GM19467 (cell line): ENCODE data around the gene NSMF.

Experiments
- ATAC-seq: cut with Tn5 transposase; IDR thresholded peaks from one replicate; pipeline ENCODE4 v1.9.1; 2021; ENCODE audit warnings: mild to moderate bottlenecking, moderate library complexity; ENCODE audit not compliant: unreplicated experiment

The NSMF gene

DNA sequence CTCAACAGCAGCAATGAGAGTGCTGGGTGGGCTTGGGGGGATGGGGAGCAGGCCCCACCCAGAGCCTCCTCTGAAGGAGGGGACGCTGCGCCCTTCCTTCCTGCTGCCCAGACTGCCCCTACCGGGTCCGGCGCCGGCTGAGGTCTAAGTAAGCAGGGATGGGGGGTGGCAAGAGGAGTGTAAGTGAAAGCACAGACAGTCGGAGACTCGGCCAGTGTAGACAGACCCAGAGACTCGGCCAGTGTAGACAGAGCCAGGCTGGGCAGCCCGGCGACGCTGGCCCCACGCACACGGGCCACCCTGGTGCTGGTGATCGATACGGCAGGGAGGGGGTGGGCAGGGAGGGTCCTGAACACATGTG lies 10.6 kb downstream of the NSMF start:
- ATAC-seq: no peak

DNA sequence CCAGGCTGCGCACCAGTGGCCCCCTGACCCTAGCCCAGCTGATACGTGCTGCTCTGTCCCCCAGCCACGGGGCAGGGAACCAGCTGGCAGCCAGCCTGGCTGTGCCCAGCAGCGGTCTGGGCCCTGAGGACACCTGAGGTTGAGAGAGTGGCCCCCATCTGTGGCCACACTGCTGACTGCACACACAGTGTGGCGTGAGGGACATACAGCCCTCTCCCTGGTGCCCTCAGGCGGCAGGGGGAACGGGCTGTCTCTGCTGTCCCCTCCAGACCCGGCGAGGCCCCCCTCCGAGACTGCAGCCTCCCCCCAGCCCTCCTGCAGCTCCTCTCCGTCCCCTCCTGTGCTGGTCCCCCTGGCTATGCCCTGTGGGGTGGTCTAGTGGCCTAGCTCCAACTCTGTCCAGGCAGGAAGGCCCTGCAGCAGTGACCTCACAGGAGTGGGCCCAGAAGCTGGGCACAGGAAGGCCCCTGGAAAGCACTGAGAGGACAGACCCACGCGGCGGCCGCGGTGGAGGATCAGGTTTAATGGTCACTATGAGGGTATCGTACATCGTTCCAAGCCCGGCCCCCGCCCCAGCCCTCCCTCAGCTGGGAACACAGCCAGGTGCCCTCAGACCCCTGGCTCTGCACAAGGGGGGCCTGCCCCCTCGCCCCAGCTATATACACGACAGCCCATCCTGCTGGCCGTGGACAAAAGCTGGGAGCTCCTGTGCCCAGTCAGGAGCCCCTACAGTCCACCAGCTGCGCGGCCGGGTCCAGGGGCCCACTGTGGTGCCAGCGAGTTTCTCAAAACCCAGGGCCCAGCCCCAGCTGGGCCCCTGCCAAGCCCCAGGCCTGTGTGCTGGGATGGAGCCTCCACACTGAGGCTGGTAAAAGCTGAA lies 11.2 kb downstream of the NSMF start:
- ATAC-seq: no peak

DNA sequence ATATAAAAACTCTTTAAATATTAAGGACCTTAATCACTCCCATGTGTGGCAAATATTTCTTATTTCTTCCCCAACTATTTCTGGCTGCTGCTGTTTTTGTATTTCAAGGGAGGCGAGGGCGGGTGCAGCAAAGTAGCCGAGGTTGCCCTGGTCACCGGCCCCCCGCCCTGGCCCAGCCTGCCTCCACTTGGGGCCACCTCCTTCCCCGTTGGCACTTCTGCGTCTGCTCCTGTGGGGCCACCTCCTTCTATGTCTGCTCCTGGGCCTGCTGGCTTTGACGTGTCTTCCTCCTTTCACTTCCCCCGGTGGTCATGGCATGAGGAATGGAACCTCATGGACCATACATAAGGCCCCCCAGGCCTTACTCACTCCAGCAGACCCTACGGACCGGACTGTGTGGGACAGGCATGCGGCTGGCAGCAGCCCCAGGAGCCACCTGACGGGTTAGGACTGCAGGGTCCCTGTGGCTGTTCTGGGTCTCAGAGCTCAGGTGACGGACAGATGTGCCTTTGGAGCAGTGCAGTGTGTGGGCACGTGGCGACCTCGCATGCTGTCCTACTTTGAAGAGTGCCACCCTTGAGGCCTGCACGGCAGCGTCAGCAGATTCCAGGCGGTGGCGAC lies 12.2 kb downstream of the NSMF start:
- ATAC-seq: no peak

DNA sequence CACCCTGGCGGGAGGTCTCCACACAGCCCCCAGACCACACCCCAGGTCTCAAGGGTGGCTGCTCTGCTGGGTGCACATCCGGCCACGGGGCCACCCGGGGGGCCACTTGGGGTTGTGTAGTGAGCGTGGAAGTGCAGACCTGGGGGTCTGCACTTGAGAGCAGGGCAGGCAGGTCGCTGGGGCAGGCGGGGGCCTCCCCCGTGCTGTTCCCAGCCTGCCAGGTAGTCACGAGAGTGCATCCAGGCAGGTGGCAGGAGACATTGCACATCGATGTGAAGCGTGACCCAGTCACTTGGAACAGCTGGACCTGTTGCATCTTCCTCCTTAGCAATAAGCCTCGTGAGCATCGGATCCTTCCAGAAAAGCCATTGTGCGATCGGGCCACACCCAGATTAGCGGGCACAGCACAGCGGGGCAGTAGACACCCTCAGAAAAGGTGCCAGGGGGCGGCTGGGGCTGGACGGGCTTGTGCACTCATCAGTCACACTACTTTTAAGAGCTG lies 13.2 kb downstream of the NSMF start:
- no peak for ATAC-seq

DNA sequence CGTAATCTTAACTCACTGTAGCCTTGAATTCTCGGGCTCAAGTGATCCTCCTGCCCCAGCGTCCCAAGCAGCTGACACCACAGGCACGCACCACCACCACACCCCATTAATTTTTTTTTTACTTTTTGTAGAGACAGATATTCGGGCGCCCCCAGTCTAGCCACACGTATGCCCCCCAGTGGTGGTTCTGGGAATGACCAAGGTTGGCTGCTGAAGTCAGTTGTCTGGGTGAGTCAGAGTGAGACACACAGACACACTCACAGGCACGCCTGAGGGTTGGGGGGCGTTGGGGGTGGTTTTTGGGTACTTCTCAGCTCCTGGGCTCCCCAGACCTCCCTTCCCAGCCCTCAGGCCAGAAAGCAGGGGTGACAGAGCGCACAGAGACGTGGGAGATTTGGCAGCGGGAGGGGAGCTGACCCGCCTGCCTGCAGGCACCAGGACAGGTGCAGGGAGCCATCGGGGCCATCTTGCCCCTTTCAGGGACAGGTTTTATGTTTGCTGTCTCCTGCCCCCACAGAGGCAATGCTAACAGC lies 13.8 kb downstream of the NSMF start:
- no peak for ATAC-seq

DNA sequence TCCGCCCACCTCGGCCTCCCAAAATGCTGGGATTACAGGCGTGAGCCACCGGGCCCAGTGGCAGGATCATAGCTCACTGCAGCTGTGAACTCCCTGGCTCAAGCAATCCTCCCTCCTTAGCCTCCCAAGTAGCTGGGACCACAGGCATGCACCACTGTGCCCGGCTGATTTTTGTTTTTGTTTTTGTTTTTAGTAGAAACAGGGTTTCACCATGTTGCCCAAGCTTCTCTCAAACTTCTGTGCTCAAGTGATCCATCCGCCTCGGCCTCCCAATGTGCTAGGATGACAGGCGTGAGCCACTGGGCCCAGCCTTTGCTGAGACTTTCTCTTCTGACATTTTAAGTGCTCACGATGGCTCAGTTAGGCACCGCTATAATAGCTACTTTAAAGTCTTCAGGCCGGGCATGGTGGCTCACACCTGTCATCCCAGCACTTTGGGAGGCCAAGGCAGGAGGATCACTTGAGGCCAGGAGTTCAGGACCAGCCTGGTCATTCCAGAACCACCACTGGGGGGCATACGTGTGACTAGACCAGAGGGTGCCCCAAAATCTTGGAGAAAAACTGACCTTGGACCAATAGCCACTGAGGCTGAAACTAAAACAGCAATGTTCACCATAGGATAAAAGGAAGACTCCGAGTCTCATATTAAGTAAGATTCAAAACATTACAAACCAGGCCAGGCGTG lies 14.9 kb downstream of the NSMF start:
- ATAC-seq: no peak

DNA sequence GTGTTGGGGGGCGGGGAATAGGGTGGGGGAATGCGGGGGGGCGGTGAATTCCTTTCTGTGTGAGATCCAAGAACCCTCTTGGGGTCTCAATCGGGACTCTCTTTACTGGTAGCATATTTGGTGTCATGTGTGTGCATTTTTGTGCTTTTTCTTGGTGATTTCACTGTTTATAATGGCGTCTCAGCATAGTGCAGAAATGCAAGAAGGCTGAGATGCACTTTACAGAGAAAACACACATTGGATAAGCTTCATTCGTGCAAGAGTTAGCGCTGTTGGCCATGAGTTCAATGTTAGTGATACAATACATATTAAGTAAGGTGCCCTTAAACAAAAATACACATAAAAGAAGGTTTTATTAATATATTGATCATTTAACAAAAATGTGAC lies 17.2 kb downstream of the NSMF start:
- no peak for ATAC-seq

DNA sequence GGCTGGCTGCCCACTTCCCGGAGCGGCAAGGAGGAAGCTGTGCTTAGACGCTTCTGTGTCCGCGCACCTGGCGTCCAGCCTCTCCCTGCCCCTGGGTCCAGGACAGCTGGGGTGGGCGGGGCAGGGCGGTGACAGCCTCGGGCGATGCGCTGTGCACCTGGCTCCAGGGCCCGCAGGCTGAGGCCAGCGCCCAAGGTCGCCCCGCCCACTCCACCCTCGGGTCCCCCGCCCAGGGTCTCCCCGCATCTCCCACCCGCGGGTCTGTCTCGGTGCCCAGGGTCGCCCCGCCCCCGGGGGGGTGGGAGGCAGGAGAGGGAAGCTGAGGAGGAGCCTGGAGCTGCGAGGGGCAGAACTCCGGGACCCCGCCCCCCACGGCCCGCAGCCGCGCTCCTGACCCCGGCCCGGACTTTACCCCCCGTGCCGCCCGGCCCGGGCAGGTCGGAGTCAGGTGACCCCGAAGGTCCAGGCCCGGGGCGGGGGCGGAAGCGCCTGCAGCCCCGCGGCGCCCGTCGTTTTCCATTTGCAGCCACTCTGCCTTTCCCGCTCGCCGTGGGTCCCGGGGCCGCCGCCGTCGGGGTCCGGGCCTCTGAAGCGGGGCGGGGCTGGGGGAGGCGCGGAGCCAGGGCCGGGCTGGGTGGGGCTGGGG lies 17.7 kb downstream of the NSMF start, which contains the start of gene ENTPD8:
Gene ENTPD8 (minus strand): TSS at position 69 of the 646 bp plus-strand sequence. CDS start 3,072 bp downstream, outside the sequence.
- ATAC-seq: no peak

DNA sequence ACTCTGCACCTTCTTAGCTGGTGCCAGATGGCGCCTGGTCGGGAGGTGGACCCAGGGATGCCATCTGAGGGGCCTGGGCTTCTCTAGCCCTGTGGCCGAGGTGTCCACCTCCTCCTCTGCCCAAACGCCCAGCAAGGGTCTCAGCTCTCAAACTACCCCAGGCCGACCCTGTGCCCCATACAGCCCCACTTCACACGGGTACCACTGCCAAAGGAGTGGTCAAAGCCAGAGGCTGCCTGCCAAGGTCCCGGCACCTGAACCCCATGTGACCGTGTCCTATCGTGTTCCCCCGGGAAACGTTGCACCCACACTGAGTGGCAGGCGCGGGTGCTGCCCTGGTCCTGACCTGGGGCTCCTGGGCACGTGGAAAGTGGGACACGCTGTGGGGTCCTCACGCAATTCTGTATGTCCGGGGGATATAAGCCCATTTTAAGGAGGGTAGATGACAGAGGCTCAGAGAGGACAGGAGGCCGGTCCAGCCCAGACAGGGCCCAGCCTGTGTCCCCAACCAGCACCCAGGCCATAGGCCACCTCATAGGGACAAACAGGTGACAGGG lies 19.9 kb downstream of the NSMF start:
- no peak for ATAC-seq

DNA sequence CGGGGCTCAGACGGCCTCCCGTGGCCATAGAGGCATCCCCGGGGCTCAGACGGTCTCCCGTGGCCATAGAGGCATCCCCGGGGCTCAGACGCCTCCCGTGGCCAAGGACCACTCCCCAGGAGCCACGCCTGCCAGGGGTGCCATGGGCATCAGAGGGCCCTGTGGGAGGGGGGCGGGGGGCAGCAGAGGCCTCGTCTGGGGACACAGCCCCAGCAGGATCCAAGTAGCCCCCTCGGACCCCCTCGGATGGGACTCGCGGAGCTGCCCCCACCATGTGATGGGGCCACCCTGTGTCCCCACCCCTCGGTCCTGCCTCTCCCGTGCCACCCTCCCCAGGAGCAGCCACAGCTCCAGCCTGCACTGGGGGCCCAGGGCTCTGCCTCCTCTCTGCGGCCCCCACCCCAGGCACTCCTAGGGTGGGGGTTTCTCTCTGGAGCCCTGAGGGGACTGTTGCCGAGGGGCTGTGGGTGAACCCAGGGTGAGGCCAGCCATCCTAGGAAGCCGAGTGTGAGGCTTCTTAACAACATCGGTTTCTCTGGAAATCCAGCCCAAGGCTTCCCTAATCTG lies 20.5 kb downstream of the NSMF start:
- ATAC-seq: no peak

DNA sequence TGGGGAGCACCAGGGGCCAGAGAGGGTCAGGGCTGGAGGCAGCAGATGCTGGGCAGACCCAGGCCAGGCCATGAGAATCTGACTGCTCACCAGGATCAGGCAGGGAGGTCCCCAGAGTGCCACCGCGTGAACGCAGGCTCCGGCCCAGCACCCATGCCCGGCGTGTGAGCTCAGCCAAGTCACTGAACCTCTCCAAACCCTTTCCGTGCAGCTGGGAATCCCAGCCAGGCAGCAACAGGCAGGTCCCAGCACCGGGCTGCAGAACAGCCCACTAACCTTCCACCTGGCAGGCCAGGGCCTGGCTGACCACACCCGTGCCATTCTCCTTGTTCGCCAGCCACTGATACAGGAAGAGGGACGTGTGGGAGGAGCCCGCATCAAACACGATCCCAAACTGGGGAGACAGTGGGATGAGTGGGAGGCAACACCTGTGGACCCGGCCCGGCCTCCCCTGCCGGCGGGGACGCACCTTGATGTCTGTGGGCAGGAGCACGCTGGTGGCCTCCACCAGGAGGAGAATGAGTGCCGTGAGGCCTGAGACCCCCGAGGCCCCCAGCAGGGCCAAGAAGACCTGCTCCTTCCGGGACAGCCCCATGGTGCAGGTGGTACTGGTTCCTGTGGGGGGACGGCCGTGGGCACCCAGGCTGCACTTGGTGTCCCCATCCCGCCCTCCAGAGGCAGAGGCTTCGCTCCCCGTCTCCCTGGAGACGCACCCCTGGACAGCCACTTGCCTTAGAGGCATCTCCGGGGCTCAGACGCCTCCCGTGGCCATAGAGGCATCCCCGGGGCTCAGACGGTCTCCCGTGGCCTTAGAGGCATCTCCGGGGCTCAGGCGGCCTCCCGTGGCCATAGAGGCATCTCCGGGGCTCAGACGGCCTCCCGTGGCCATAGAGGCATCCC lies 21.2 kb downstream of the NSMF start:
- ATAC-seq: no peak

DNA sequence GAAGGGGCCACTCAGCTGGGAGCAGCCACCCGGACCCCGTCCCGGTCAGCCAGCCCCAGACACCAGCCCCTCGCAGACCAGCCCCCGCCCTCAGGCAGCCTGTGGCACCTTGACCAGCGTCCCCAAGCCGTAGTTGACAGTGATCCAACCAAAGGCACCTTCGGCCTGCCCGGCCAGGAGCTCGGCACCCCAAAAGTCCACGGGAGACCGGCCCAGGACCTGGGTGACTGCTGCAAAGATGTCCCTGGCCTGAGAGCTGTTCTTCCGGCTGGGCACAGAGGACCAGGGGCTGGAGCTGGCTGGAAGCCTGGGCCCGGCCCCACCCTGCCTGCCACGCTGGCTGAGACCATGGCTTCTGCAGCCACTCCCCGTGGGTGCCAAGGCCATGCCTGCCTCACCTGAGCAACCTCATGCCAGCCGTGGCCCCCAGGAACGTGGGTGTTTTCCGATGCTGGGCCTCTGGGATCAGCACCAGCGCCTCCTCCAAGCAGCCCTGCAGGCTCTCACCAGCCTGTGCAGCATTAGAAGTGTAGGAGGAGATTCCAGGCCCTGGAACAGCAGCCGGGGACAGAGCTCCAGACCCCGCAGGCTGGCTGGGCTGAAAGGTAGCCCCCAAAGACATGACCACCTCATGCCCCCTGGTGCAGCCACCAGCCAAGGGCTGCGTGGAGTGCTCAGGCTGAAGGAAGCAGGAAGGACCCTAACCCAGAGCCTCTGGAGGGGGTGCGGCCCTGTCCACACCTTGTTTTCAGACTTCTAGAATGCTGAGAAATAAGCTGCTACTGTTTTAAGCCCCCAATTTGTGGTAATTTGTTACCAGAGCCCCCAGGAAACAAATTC lies 22.2 kb downstream of the NSMF start:
- no peak for ATAC-seq

DNA sequence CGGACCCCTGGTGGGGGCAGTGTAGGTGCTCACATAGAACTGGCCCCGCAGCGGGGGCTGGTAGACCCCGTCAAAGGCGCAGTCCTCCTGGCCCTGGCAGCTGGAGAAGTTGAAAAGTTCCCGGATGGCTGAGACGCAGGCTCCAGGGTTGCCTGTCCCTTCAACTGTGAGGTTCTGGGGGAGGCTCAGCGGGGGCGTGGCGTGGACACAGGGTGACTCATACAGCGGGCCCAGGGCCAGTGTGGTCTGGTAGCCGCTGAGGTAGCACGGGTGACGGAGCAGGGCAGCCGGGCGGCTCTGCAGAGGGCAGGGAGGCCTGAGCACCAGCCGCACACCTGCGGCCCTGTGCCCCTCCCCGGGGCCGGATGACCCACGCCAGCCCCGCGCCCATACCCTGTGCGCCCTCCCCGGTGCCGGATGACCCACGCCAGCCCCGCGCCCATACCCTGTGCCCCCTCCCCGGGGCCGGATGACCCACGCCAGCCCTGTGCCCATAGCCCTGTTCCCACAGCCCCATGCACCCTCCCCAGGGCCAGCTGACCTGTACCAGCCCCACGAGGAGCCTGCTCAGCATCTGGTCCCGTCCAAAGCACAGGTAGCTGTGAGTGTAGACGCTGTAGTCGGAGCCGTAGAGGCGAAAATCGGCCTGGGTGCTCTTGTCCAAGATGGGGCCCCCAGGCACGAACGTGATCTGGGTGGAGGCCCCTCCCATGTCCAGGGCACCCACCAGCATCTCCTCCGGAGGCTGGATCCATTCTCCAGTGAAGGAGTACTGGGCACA lies 23.0 kb downstream of the NSMF start:
- ATAC-seq: no peak

DNA sequence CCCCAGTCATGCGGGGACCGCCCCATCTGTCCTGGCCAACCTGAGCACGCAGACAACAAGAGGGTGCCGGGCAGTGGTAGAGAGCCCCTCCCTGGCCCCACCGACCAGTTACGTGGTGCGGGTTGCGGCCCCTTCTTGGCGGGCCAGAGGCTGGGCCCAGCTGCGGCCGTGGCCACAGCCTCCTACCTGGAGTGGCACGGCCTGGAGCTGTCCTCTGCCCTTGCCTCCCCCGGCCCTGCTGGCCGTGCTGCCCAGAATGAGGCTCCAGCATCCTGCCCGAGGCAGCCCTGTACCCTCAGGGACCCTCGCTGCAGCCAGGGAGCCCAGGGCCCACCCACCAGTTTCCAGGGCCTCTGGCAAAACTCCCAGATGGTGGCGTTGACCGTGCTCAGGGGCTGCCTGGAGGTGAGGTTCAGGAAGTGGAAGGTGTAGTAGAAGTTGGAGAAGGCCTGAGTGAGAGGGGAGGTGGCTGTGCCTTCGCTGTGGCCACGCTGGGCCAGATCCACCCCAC lies 23.7 kb downstream of the NSMF start:
- no peak for ATAC-seq

DNA sequence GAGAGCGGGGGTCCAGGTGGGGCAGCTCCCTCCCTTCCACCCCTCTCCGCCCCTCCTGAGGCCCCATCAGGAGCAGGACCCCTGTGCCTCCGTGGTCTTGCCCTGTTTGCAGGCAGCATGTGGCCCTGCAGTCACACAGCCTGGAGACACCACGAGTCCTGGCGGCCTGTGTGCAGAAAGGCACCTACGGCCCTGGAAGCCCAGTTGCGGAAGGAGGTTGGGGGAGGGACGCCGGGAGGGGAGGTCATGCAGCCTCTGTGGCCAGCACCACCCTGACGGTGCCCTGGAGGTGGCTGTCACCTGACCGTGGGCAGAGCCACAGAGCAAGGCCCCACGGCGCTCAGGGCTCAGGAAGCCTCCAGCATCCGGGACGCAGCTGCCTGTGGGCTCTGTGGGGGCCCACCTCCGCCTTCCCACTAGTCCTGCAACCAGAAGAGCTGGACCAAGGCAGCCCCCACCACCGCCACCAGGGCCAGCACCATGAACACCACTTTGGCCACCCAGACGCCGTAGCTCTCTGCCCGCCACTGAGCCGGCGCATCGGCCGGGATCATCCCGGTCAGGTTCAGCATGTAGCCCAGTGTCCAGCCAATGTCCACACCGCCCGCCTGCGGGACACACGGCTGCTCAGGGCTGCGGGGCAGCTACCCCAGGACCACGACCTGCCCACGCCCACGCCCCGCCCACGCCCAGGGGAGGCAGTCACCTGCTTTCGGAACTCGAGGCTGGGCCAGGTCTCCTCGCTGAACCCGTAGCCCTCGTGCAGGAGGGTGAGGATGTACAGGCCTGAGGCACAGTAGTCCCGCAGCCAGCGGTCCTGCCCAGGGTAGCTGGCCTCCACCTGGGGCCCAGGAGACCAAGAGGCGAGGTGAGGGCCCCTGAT lies 24.4 kb downstream of the NSMF start:
- no peak for ATAC-seq

DNA sequence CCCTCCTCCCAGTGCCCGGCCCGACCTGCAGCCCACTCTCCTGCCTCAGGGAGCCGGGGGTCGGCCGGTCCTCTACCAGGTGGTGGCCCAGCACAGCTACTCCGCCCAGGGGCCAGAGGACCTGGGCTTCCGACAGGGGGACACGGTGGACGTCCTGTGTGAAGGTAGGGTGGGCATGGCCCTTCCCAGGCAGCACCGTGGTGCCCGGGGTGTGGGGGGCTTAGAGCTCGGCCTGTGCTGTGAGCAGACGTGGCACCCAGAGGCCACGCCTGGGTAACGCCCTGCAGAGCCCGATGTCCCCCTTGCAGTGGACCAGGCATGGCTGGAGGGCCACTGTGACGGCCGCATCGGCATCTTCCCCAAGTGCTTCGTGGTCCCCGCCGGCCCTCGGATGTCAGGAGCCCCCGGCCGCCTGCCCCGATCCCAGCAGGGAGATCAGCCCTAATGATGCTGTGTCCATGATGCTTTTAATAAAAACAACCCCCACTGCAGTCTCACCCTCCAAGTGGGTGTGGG lies 25.2 kb downstream of the NSMF start:
- no peak for ATAC-seq
